HG02759 (cell line): ENCODE results near the gene SHH.
"Not testable (repeated sequence)": the region's sequence is repeated elsewhere in the genome, so short reads cannot be mapped to it uniquely, and the experiment has no call there.

Source experiments
- ATAC-seq: cut with Tn5 transposase; IDR thresholded peaks from one replicate; pipeline ENCODE4 v1.9.1; 2021; ENCODE audit warnings: mild to moderate bottlenecking, moderate library complexity; ENCODE audit not compliant: unreplicated experiment

Gene SHH

GRCh38 chr7:155843426-155844018 lies 31.3 kb upstream of the SHH start:
- ATAC-seq: no peak

DNA sequence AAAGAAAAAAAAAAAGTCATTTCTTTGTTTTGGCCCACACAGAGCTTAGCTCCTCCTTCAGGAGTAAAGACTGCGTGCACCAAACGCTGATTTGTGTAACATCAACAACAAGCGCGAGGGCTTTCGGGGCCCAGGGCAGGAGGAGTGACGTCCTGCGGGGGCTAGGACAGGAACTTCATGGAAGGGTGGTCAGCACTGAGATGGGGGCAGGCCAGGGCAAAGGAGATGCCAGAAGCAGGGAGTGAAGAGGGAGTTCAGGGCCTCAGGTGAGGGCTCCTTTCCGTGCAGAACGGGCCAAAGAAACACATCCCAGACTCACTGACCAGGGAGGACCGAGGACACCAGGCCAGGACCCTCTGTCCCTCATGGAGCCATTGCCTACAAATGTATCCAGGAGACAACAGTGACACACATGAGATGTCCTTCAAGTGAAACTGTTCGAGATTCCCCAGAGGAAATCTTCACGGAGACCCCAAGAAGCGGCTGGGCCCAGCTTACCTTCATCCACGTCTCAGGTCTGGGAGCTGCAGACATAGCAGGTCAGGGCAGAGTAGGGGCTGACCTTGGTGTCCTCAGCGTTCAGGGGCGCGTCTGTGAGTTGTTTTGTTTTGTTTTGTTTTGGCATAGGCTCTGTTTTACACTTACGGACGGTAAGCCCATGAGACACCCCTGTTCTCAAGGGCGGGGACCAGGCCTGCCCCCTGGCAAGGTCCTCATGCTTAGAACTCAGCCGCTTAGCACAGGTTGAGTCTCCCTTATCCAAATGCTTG lies 30.4 kb upstream of the SHH start:
- ATAC-seq: no peak

DNA sequence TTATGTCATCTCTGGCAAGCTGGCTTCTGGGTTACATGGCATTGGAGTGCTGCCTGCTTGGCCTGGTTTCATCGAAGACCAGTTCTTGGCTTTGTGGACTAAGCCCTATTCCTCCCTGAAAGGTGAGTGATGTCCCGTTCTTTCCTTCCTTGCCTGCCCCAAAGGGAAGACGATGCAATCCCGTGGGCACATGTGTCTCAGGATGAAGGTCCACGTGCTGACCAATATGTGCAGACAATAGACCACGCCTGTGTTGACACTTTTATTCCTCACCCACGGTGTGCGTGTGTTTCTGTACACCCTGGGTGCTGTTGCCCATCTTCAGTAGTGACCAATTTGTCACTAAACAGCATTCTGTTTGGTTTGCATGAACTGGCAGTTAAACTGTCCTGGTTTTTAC lies 28.6 kb upstream of the SHH start:
- ATAC-seq: no peak

DNA sequence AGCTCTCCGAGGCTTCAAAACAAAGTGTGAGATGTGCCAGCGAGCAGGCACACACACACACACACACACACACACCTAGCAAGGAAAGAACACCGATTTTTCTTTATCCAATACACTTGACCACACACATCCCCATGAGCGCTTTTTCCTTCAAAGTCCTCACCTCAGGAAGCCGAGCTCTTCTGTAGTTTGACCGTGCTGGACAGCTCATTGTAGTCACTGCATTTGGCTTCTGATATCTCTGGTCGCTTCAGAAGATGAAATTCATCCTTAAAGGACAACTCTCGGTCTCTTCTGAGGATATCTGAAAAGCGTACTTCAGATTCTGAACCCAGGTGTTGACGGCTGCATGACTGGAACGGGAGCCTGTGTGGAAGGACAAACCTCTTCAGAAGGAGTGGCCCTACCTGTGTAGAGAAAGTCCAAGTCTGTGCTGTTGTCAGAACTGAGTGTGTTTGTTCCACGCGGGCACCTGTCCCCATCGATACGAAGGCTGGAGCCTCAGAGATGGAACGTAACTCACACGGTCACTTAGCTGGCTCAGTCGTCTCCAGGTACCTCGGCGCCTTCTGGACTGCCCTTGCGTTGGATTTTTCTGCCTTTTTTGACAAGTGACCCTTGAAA lies 28.1 kb upstream of the SHH start:
- ATAC-seq: no peak

- ATAC-seq: no peak
Observed at GRCh38 chr7:155839461-155839860, 27.2 kb upstream of the SHH start.

DNA sequence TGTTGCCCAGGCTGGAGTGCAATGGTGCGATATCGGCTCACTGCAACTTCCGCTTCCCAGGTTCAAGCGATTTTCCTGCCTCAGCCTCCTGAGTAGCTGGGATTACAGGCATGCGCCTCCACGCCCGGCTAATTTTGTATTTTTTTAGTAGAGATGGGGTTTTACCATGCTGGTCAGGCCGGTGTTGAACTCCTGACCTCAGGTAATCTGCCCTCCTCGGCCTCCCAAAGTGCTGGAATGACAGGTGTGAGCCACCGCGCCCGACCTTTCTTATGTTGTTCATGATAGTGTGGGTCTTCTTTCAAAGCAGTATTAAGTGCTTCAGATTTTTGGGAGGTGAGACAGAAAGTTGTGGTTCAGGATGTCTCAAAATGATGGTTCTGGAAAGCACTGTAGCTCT lies 26.0 kb upstream of the SHH start:
- not testable (repeated sequence) for ATAC-seq

DNA sequence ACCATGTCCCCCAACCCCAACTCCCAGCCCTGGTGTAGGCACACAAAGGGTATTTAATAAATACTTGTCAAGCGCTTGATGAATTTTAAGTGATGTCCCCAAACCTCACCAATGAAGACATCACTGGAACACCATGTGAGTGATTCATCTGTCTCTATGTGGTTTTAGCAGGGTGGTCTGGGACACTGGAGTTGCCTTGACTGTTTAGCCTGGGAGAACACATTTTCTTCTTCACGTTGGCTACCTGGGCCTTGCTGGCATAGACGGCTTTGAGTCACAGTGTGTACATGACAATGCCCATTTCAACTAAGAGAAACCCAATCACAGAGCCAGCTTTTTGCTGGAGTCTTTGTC lies 24.8 kb upstream of the SHH start:
- ATAC-seq: no peak

GRCh38 chr7:155836216-155837125 lies 24.2 kb upstream of the SHH start:
- no peak for ATAC-seq

- ATAC-seq: no peak
Observed at GRCh38 chr7:155835446-155836215, 23.4 kb upstream of the SHH start.

GRCh38 chr7:155834486-155835048 lies 22.3 kb upstream of the SHH start:
- ATAC-seq: no peak

DNA sequence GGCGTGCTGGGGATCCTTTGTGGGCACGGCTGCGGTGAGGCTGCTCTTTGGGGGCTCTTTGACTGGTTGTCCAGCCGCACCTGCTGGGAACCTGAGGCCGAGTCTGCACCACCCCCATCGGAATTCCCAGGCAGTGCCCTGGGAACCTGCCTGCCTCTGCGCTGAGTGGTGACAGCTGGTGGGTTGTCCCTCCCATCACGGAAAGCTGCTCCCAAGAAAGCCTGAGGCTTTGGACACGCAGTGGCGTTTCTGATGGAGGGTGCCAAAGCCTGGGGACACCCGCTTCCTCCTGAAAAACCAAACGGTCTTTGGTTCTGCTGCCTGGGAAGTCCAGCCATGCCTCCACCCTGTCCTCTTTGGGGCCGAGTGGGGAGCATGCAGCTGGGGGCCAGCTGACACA lies 21.4 kb upstream of the SHH start:
- no peak for ATAC-seq

DNA sequence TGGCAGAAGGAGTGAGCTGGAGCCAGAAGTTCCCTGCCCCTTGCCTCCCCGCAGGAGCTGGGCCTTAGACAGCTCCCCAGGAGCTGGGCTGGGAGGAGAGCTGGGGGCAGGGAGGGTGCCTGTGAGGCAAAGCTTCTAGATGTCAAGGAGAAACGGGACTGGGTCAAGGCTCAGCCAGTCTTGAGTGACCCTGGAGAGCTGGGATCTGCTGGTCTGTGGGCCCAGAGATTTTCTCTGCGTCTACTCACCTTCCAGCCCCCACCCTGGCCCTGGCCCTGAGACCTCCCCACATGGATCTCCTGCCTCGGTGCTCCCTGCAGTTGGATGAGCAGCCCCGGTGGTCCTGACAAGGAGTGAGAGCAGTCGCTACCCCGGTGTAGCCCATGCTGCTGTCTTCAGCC lies 20.3 kb upstream of the SHH start:
- no peak for ATAC-seq

DNA sequence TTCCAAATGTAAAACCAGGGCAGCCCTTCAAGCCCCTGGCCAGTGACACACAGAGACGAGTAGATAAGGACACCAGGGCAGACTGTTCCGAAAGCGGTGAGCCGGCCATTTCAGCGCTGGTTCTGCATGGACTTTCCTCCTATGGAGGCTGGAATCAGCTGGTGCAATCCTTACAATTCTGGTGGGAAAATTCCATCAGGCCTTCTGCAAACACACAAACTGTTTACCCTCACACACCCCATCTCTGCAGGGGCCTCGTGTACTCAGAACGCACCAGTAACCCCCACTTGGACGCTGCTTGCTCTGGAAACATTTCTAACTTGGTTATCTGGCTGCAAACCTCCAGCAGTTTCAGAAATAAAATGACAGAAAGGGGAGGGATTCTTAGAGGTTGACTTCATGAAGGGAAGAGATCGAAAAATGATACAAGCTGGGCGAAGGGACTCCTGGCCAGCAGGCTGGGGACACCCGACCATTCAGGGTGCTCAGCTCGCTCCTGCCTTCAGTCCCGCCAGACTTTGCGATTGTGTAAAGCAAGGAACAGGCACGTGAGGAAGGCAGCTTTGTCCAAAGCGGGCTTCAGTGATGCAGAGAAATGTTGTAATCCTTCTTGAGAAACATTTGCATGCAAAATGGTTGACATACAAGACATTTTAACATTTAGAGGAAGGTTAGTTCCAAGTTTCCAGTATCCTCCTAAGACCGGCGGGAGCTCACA lies 19.7 kb upstream of the SHH start:
- ATAC-seq: no peak

- ATAC-seq: no peak
Observed at GRCh38 chr7:155830961-155831806, 18.9 kb upstream of the SHH start.

DNA sequence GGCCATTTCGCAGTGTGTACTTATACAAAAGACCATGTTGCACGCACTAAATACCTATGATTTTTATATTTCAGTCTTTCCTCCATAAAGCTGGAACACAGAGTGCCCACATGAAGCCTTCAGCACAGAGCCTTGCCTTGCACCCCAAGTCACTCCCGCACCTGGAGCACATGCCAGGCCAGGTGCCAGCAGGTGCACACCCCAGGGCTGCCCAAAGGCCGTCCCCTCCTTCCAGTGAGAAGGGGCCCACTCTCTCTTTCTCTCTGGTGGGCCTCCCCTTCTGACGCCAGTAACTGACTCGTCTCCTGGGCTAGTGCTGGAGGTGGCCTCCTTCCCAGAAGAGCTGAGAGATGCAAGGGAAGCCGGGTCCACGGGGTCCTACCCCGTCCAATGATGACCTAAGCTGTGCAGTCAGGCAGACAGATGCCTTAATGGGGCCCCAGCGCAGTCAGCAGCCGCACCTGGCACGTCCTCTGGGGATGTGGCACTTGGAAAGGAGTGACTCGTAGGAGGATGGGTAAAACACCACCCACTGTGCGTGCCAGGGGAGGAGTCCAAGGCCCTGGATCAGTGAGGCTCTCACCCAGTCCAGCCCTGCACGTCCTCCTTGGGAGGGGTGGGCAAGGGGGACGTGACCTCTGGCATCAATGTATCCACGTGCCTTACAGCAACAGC lies 17.7 kb upstream of the SHH start:
- no peak for ATAC-seq

- no peak for ATAC-seq
Observed at GRCh38 chr7:155825336-155825735, 13.1 kb upstream of the SHH start.

- ATAC-seq: no peak
Observed at GRCh38 chr7:155824227-155824886, 12.1 kb upstream of the SHH start.

DNA sequence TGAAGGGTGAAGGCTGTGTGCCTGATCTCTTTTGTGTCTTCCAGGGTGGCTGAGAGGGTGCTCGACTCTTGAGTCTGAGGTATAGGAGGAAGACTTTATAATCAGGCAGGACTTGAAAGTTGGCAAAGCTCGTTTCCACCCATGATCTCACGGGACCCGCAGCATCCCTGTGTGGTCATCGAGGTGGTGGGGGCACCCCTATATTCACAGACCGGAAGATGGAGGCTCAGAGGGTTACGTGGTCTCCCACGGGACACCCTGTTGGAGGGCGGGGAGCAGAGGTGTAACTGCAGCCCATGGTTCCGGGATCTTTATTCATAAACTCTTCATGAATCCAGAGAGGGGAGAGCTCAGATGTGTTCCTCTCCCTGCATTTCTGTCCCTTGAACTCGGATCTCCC lies 9.6 kb upstream of the SHH start:
- no peak for ATAC-seq
